HEK293 (cell line): Measurements from ENCODE around the gene TGM5.

Experiments
- CTCF ChIA-PET: fragments of 350-600 bp; formaldehyde crosslinking; extraction: SDS; loops from one replicate; lab custom pipeline; 2021; ENCODE audit warnings: antibody characterized with exemption; lab: Yijun Ruan, JAX
- POLR2A ChIA-PET: fragments of 300-600 bp; formaldehyde crosslinking; extraction: SDS; loops from one replicate; lab custom pipeline; 2020; ENCODE audit warnings: antibody characterized with exemption, inconsistent platforms; lab: Yijun Ruan, JAX
- H3K27ac ChIP-seq: fragments of 200-500 bp; sonication (Bioruptor generic); 2 replicates; pipeline ENCODE4 v1.5.1; 2014; ENCODE audit warnings: low read depth, low read length, control low read depth, inconsistent platforms; ENCODE audit errors: extremely low read depth
- H3K36me3 ChIP-seq, 2 experiments: fragments of 200-500 bp in 1 of 2; sonication (Bioruptor generic) in 1 of 2; 1 replicate in 1 of 2; 2 replicates in 1 of 2; pipeline ENCODE4 v1.5.1; 2014 to 2017; ENCODE audit warnings: inconsistent platforms in 2 of 2, low read length in 2 of 2; ENCODE audit not compliant: control insufficient read depth in 2 of 2, insufficient read depth in 1 of 2
- H3K4me1 ChIP-seq: fragments of 200-500 bp; sonication (Bioruptor generic); 2 replicates; pipeline ENCODE4 v1.5.1; 2014; ENCODE audit warnings: mild to moderate bottlenecking, low read length, inconsistent platforms; ENCODE audit not compliant: control insufficient read depth, insufficient read depth
- H3K4me3 ChIP-seq: 2 replicates; pipeline ENCODE4 v1.5.1; 2011; ENCODE audit warnings: low read depth, mild to moderate bottlenecking, control low read depth, low read length, moderate library complexity
- H3K9me3 ChIP-seq: fragments of 200-500 bp; sonication (Bioruptor generic); 2 replicates; pipeline ENCODE4 v1.5.1; 2014; ENCODE audit warnings: low read depth, low read length, inconsistent platforms; ENCODE audit not compliant: control insufficient read depth, insufficient read depth
- AEBP2 ChIP-seq: fragments of 450-650 bp; formaldehyde crosslinking; IDR thresholded peaks from 2 replicates; pipeline ENCODE4 v1.5.1; 2016; ENCODE audit warnings: missing biosample characterization, missing genetic modification characterization, borderline replicate concordance
- CTCF ChIP-seq: fragments of 450-650 bp; formaldehyde crosslinking; IDR thresholded peaks from 2 replicates; pipeline ENCODE4 v1.5.1; 2016; ENCODE audit warnings: missing biosample characterization, missing genetic modification characterization
- REST ChIP-seq: fragments of 450-650 bp; formaldehyde crosslinking; IDR thresholded peaks from 2 replicates; pipeline ENCODE4 v1.5.1; 2016; ENCODE audit warnings: missing biosample characterization, missing genetic modification characterization
- SP7 ChIP-seq: fragments of 450-650 bp; formaldehyde crosslinking; IDR thresholded peaks from 2 replicates; pipeline ENCODE4 v1.5.1; 2016; ENCODE audit warnings: missing biosample characterization, missing genetic modification characterization
- ZNF10 ChIP-seq: fragments of 450-650 bp; formaldehyde crosslinking; IDR thresholded peaks from 2 replicates; pipeline ENCODE4 v1.5.1; 2017; ENCODE audit warnings: missing biosample characterization, missing genetic modification characterization
- ZNF19 ChIP-seq: fragments of 450-650 bp; formaldehyde crosslinking; IDR thresholded peaks from 2 replicates; pipeline ENCODE4; 2016; ENCODE audit warnings: missing biosample characterization, missing genetic modification characterization, low read depth
- ZNF518A ChIP-seq: fragments of 450-650 bp; formaldehyde crosslinking; conservative IDR thresholded peaks from 2 replicates; pipeline ENCODE4 v1.5.1; 2016; ENCODE audit warnings: low read depth, missing biosample characterization, missing genetic modification characterization
- ZNF548 ChIP-seq: fragments of 450-650 bp; formaldehyde crosslinking; IDR thresholded peaks from 2 replicates; pipeline ENCODE4 v1.5.1; 2016; ENCODE audit warnings: missing biosample characterization, missing genetic modification characterization
- ZNF549 ChIP-seq: fragments of 450-650 bp; IDR thresholded peaks from 2 replicates; pipeline ENCODE4 v1.5.1; 2018; ENCODE audit warnings: missing biosample characterization, missing genetic modification characterization, mild to moderate bottlenecking, inconsistent platforms, moderate library complexity
- ZNF654 ChIP-seq: fragments of 450-650 bp; formaldehyde crosslinking; IDR thresholded peaks from 2 replicates; pipeline ENCODE4 v1.5.1; 2016; ENCODE audit warnings: low read depth, missing biosample characterization, missing genetic modification characterization

The TGM5 gene

GRCh38 chr15:43270113-43270665 is 3.5 kb upstream of the TGM5 start (continued):
- TF ChIP-seq AEBP2 (tag by site-specific recombination) (no peak), ZNF548 (no peak), ZNF518A (tag by site-specific recombination) (no peak), ZNF549 (tag by site-specific recombination) (no peak), ZNF19 (tag by site-specific recombination) (no peak)

- no peak overlapping the region for H3K27ac ChIP-seq
- POLR2A ChIA-PET = no interaction called here
- peak; percentile 65 for TF ChIP-seq ZNF10
- TF ChIP-seq ZNF654 = 0 out of 2 replicates have a peak, but pooled peaks have one; percentile 15
- TF ChIP-seq REST = peak; percentile 70; the same call in 1 of the 2 replicates
- peak; percentile 56 for TF ChIP-seq CTCF (tag by site-specific recombination)
- TF ChIP-seq SP7 = no peak
- no peak overlapping the region for H3K4me3 ChIP-seq
- no peaks in the 10 kb centered on the region for H3K4me1 ChIP-seq
- no peaks in the 10 kb centered on the region for H3K9me3 ChIP-seq
- CTCF ChIA-PET = interaction anchor here (1.1 to 2.1 kb wide), 2 partner anchors 37 to 43 kb away, joined by 3 to 9 read pairs; no protein-coding TSS in a partner anchor
- H3K36me3 ChIP-seq = no peaks in the 10 kb centered on the region
Observed at GRCh38 chr15:43268111-43269105, 1.7 kb upstream of the TGM5 start.
